HG02759 (cell line): Measurements from ENCODE around the gene CTRB2.
"Not testable (repeated sequence)": the region's sequence is repeated elsewhere in the genome, so short reads cannot be mapped to it uniquely, and the experiment has no call there.

Source experiments
- ATAC-seq: cut with Tn5 transposase; IDR thresholded peaks from one replicate; pipeline ENCODE4 v1.9.1; 2021; ENCODE audit warnings: mild to moderate bottlenecking, moderate library complexity; ENCODE audit not compliant: unreplicated experiment

CTRB2 gene

DNA sequence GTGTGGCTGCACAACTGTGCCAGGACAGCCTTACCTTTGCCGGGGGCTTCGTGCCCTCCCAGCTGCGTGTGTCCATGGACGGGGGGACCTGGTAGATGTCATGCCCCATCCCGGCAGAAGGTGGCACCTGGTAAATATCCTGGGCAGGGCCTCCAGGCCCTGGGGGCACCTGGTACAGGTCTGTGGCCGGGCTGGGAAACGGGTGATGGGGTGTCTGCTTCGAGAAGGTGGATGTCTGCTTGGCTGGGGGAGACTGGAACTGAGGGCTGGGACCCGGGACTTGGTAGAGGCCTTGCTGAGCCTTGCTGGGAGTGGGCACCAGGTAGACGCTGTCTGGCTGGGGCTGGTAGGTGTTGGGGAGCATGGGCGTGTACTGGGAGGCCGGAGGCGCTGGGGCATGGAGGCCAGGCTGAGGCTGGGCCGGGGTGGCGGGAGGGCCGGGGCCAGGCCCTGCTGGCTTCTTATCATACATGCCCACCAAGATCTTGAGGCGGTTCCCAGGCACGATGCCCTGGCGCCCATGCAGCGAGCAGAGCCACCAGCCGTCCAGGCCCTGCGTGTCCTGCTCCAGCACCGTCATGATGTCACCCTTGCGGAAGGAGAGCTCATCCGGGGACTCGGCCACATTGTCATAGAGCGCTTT lies 35.6 kb upstream of the CTRB2 start:
- ATAC-seq, result not testable (repeated sequence)

DNA sequence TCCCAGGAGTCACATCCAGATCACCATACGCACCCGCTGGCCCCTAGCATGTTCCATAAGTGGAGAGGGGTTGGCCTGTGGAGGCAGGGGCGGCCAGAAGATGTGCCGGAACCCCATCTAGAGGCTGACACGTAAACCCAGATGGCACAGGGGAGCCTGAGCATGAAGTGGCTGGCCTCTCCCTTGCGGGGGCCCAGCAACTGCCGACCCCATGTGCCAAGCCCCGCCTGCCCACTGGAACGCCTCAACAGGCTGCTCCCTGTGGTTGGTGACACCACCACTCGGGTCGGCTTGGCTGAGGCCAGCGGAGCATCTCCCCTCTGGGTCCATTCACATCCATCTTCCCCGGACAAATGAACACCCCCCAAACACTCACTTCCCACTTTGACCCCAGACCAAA lies 35.0 kb upstream of the CTRB2 start:
- ATAC-seq, result no peak

DNA sequence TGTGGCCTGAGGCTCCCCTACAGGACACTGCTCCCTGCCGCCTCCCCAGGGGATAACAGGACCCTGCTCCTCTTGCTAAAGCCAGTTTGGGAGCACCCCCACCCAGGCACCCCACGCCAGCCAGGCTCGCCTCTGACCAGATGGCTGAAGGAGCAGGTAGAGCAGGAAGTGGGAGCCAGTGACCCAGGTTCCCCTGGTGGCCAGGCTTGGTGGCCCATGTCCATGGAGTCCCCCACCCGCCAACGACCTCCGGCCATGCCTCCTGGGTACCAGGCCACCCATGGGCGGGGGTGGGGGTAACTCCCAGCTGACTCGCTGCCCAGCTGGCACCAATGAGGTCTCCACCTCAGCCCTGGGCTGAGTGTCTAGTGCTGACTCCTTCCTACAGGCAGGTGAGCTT lies 34.5 kb upstream of the CTRB2 start:
- no peak for ATAC-seq

DNA sequence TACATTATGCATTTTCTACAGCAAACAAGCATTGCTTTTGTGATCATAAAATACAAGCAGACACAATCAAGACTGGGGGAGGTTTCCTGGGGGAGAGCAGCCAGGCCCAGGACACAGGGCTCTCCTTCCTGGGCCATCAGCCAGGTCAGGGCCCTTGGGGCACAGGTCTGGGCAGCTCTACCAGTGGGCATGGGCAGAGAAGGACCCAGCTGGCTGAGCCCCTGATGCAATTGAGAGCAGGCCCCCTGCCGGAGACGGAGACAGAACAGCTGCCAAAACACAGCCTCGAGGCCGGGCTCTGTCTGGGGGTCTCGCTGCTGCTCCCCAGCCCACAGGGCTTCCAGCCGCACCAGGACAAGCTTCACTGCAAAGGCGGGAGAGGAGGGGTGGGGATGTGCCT lies 33.7 kb upstream of the CTRB2 start:
- not testable (repeated sequence) for ATAC-seq

DNA sequence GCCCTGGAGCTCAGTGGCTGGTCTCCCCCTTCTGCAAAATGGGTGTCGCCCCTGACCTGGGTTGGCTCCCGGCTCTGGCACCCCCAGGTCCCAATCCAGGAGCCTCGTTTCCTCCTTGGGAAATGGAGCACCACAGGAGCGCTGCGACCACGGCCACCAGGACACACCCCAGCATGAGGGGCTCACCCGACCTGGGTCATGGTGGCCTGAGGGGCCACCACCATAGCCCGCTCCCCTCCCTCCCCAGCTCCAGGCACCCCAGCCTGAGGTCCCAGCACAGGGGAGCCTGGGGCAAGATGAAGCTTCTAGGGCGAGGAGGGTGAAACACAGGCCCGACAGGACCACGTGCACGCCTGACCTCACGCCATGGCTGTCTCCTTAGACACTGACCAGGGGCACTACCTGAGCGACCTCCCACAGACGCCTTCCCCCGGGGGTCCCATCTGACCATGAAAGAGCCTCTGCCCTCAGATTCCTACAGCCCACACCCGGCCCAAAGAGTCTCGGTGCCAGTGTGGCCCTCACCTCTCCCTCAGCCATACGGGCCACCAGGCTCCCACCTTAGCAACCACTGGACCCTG lies 32.7 kb upstream of the CTRB2 start:
- no peak for ATAC-seq

DNA sequence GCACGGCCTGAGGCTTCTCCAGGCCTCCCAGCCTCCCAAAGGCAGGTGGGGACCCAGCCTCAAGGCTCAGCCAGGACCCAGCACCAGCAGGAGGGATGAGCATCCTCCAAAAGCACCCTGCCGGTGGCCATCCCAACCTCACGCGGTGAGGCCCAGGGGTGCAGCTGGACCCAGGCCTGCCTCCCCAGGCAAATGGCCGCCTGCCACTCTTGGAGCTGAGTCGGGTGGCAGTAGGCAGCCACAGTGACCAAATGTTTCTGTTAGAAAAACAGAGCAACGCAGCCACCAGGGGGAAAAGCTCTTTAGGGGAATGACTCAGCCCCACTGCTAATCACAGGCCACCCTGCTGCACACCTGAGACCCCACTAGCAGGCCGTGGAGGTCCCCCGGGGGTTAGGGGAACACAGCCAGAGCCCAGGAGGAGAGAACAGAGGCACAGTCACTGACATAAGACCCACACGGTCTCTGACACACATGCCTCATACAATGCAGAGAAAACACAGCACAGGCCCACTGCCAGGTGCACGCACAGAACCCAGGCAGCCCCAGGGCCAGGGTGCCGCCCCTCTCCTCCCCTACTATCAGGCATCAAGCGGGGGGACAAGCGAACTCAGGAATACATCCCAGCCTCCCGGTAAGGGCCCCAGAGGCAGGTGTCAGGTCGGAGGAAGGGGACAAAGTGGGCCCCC lies 32.0 kb upstream of the CTRB2 start:
- ATAC-seq, result no peak

DNA sequence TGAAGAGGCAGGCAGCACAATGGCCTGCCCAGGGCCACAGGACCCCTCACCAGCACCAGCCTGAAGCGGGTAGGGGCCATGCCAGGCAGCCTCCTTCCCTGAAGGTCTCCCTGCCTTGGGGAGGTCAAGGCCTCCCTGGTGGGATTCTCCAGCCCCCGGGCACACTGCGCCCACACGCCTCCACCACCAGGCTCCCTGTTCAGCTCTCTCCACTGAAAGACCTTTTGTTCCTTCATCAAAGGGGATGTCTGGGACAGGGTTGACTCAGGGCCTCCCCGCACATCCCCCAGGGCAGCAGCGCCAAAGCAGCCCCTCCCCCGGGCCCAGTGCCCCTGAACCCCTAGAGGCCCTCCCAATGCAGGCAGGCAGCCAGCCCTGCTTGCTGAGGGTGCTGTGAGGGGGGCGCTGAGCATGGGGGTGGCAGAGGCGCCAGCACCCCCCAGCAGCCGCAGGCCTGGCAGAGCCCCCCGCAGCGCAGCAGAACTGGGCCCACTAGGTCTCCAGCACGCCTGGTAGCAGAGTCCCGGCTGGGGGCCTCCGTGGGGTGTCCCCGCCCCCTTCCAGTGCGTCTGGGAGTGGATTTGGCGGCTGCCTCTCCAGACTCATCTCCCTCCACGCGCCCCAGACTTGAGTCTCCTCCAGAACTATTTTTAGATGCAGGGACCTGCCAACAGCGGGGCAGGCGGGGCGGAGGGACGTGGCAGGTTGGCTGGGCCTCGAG lies 31.3 kb upstream of the CTRB2 start:
- ATAC-seq, result no peak

DNA sequence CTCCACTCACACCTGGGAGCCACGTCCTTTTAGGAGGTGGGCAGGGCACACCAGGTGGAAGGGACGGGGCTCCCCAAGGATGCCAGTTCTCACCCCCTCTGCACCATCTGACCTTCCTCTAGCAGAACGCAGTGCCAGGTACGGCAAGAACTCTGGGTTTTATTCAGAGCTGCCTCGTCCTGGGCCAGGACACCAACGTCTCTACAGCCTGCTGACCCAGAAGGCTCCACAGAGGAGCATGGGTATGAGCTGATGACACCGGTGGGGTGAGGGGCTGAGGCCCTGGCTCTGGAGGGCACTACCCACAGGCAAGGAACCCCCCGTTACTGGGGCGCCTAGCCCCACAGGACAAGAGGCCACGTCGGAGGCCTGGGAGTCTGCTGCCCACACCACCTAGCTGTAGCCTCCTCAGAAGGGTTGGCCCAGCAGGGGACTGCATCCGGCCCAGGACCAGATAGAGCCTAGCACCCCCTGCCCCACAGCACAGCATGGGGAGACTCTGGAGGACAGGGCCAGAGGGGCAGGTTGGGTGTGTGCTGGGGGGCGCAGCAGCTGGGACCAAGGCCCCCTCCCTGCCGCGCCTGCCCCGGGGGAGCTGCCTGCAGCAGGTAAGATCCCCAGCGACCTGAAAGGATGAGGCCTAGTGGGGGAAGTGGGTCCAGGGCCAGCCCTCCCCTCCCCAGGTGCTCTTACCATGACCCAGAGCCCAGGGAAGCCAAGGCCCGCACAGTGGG lies 30.6 kb upstream of the CTRB2 start:
- ATAC-seq, result no peak

DNA sequence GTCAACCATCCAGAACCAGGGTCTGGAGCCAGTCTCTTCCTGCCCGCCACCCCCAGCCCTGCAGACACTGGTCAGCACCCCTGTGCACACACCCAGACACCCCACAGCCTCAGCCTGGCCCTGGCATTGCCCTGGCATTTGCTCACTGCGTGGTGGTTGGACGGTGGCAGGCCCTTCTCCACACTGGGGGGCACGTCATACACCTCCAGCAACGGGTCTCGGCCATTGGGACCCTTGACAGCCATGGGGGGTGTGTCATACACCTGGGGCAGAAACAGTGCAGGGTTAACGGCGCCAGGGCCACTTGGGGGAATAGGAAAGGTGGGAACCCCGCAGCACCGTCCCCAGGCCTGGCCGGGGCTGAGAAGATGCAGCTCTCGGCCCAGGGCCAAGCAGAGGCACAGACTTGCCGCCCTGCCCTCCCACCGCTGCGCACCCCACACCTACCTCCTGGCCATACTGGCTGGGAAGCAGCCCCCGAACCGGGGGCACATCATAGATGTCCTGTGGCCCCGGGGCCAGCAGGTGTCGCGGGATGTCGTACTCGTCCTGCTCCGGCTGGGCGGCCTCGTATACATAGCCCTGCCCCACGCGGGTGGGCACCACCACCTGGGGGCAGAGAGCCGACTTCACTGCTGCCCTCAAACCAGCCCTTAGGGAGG lies 29.9 kb upstream of the CTRB2 start:
- no peak for ATAC-seq

DNA sequence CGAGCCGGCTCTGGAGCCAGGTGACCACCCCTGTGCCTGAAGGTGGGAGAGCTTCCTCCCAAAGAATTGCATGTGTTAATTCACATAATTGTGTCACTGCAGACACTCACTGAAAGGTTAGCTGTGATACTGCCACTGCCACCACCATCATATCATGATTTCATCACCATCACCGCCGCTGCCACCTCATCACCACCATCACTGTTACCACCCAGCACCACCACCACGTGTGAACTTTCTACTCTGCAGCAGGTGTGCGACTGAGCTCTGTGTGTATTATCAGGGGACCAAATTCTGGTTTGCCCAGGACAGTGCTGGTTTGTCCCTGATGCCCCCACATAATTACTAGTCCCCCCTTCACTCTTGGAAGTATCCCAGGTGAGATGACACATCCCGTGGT lies 29.3 kb upstream of the CTRB2 start:
- no peak for ATAC-seq

DNA sequence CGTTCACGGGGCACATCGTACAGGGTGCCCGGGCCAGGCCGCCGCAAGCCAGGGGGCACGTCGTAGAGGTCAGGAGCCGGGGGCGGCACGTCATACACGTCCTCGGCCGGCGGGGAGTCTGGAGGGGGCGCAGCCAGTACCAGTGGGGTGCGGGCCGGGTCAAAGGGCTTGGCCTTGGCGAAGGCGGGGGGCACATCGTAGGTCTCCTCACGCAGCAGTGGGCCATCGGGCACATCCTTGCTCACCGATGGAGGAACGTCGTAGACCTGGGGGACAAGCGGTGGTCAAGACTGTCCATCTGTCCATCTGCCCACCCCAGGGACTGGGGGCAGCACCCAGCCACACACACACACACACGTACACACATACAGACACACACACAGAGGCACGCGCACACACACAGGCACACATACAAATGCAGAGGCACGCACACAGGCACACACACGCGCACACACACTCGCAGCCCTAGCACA lies 28.8 kb upstream of the CTRB2 start:
- no peak for ATAC-seq

DNA sequence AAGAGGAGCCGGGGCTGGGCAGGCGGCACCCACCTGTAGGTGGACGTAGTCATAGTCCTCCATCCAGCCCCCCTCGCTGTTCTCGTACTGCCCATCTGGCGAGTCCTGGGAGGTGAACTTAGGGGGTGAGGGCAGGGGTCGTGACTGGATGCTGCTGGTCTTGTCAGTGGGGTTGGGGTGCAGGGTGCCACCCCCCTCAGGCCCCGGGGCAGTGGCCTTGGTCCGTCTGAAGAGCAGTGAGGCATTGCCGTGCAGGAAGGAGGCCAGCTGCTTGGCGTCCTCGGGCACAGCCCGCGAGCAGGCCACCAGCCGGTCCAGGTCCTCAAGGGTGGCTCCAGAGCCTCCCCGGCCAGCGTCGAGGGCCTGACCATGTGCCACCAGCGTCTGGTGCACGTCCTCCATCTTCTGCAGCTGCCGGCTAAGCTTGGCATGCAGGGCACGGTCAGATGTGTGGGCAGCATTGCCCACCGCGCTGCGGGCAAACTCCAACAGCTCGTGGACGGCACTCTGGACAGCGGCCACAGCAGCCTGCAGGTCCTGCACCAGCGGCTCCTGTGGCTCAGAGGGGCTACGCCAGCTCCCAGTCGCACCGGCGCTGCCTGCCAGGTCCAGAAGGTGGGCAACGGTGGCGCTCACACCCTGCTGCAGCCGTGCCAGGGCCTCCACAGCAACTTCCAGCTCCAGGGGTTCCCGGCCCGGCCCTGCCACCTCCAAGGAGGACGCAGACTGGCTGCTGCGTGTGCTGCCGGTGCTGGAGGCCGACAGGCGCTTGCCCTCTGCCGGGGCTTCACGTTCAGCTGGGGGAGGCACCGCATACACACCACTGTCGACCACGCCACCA lies 28.1 kb upstream of the CTRB2 start:
- ATAC-seq, result no peak

DNA sequence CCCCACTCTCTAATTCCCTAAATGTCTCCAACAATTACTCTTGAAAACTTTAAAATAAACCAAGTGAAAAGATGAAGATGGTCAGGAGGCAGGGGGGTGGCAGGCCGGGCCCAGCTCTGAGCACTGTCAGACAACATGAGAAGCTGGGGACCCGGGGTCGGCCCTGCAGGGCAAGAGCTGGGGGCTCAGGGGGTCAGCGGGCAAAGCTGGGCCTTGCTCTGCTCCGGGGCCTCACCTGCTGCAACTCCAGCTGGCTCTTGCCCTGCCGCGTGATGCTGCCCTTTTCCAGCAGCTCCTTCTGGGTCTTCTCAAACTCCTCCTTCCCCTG lies 26.6 kb upstream of the CTRB2 start:
- ATAC-seq, result no peak

DNA sequence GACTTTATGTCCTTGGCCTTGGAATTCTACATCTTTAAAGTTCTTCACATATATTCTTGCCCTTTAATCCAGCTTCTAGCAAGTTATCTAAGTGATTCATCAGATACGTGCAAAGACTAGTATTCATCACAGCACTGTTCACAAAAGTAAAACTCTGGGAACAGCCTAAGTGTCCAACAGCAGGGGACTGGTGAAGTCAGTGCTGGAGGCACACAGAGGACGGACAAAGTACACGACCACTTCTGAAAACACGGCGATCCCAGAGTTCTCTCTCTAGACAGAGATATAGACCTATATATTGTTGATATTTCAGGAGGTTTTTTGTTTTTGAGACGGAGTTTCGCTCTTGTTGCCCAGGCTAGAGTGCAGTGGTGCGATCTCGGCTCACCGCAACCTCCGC lies 24.6 kb upstream of the CTRB2 start:
- no peak for ATAC-seq

DNA sequence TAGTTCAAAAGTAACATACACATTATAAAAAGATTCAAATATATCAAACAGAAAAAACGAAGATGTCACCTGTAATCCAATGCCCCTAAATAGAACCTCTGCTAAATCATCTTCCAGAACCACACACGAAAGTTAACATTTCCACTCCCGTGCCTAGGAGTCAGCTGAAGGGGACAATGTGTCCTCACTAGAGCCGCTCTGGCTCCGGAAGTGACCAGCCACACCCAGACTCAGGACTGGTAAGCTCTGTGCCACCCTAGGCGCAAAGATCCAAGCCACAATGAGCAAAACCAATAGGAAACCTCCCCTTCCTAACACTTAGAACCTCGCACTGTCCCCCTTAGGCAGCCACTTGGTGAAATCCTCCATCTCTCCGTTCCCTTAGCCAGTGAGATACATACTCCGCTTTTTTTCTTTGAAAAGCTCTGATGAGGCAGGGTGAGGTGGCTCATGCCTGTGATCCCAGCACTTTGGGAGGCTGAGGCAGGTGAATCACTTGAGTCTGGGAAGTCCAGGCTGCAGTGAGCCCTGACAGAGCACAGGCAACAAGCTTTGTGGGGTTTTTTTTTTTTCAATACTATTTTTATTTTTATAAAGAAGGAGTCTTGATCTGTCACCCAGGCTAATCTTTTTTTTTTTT lies 23.6 kb upstream of the CTRB2 start:
- no peak for ATAC-seq

DNA sequence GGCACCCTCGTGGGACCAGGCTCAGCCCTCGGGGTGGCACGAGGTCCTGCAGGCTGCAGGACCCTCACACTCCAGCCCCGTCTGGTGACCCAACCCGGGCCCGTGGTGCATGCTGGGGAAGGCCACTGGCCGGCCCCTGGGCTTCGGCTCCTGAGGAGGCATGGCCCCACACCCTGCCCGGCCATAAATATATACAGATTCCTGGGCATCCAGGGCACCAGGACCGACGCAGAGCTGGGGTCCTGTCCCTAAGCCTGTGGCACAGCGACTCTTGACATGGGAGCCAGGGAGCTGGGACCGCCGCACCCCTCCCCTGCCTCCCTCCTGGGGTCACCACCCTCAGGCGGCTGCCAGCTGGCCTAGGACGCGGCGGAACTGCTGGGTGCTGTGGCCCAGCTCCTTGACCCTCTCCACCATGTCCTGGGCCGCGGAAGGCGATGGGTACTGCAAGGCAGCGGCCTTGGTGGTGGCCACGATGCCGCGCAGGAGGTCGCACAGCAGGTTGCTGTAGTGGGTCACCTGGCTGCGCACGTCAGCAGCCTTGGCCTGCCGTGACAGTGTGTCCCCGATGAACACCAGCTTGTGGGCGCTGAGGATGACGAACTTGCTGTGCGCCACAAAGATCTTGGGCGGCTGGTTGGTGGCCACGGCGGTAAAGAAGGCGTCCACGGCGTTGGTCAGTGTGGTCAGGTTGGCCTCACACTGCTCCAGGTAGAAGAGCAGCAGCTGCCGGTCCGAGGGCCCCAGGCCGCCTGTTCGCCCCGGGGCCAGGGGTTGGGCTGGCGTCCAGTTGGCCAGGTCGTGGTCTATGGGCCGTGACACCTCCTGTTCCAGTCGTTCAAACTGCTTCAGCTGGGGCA lies 22.4 kb upstream of the CTRB2 start:
- no peak for ATAC-seq

DNA sequence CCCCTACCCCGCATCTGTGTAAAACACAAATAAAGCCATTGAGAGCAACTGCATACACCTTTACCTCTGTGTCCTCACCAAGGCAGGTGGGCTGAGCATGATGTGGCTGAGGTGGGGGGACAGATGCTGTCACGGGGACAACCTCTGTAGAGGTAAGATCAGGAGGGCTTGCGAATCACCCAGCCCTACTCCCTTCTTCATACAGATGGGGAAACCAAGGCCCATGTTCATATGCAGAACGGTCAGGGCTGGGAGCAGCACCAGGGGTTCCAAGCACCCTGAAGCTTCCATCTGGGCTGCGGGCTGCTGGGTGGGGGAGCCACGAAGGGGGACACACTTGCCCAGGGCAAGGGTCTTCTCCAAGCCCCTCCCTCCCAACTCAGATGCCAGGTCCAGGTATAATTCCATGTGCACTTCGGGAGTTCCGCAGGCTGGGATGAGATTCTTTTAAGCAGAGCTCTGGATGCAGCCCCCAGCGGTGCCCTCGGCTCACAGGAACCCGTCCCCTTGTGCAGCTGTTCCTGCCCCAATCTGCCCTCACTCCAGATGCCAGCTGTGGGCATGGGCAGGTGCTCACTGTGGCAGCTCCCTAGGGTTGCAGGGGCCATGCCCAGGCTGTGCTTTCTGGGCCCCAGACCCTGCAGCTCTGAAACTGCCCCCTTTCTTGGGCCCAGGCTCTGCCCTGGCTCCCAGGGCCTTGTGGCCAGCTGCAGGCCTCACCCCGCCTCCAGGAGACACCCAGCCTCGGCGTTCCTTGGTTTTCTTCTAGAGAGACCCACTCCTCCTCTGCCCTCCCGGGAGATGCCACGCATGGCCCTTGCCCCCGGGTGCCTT lies 21.4 kb upstream of the CTRB2 start:
- ATAC-seq, result no peak
